ENCODE results near the gene TEX12. TPM values are rescaled to one million over a fixed set of nuclear protein-coding genes. Genes with fewer than 3 reads are reported as not detected.

Gene TEX12
- total RNA-seq, 4 donors from 2014 or later = 0.33 TPM; not detected in 3

GRCh38 chr11:112150517-112150916 is 16.7 kb upstream of the TEX12 start:
- no peak overlapping the region for H3K27ac ChIP-seq
- no peaks in the 10 kb centered on the region for H3K9me3 ChIP-seq
- H3K4me3 ChIP-seq (replicated peaks in 1 of 3) = no peak overlapping the region
- no peaks in the 10 kb centered on the region for H3K36me3 ChIP-seq
- intact Hi-C loops (cut with DNase I) = no loop called here
- no peak for TF ChIP-seq POLR2A (IDR thresholded peaks at IDR 0.05)
- TF ChIP-seq, protein P1, sequence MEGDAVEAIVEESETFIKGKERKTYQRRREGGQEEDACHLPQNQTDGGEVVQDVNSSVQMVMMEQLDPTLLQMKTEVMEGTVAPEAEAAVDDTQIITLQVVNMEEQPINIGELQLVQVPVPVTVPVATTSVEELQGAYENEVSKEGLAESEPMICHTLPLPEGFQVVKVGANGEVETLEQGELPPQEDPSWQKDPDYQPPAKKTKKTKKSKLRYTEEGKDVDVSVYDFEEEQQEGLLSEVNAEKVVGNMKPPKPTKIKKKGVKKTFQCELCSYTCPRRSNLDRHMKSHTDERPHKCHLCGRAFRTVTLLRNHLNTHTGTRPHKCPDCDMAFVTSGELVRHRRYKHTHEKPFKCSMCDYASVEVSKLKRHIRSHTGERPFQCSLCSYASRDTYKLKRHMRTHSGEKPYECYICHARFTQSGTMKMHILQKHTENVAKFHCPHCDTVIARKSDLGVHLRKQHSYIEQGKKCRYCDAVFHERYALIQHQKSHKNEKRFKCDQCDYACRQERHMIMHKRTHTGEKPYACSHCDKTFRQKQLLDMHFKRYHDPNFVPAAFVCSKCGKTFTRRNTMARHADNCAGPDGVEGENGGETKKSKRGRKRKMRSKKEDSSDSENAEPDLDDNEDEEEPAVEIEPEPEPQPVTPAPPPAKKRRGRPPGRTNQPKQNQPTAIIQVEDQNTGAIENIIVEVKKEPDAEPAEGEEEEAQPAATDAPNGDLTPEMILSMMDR (IDR thresholded peaks at IDR 0.05) = no peak
- WGBS, 2 donors = 79 to 80% methylated on average over 5 of the region's 5 CpGs
- no peaks in the 10 kb centered on the region for H3K4me1 ChIP-seq
- no peak for DNase-seq
- no peaks in the 10 kb centered on the region for H3K27me3 ChIP-seq

- WGBS, 2 donors = 89 to 93% methylated on average over 5 of the region's 5 CpGs
- Histone ChIP-seq H3K27me3 (no peaks in the 10 kb centered on the region), H3K36me3 (no peaks in the 10 kb centered on the region), H3K4me3 (replicated peaks in 1 of 3) (no peak overlapping the region), H3K4me1 (no peaks in the 10 kb centered on the region), H3K9me3 (no peaks in the 10 kb centered on the region), H3K27ac (no peak overlapping the region)
- TF ChIP-seq POLR2A (IDR thresholded peaks at IDR 0.05) = no peak
- TF ChIP-seq, protein P1 (IDR thresholded peaks at IDR 0.05) = no peak
- no peak for DNase-seq
- intact Hi-C loops (cut with DNase I) = no loop called here
These were observed 10.8 kb upstream of the TEX12 start for GRCh38 chr11:112156153-112156955.

GRCh38 chr11:112156956-112157766 is 10.0 kb upstream of the TEX12 start:
- Histone ChIP-seq H3K9me3 (no peaks in the 10 kb centered on the region), H3K36me3 (no peaks in the 10 kb centered on the region), H3K27ac (no peak overlapping the region), H3K4me1 (no peaks in the 10 kb centered on the region), H3K4me3 (replicated peaks in 1 of 3) (no peak overlapping the region), H3K27me3 (no peaks in the 10 kb centered on the region)
- intact Hi-C loops (cut with DNase I) = no loop called here
- 87 to 90% methylated on average over 4 of the region's 4 CpGs for WGBS, 2 donors
- no peak for TF ChIP-seq POLR2A (IDR thresholded peaks at IDR 0.05)
- no peak for DNase-seq

- no peak for DNase-seq
- intact Hi-C loops (cut with DNase I) = no loop called here
- Histone ChIP-seq H3K36me3 (no peaks in the 10 kb centered on the region), H3K4me3 (replicated peaks in 1 of 3) (no peak overlapping the region), H3K27ac (no peak overlapping the region), H3K4me1 (no peaks in the 10 kb centered on the region), H3K27me3 (no peaks in the 10 kb centered on the region), H3K9me3 (no peaks in the 10 kb centered on the region)
- TF ChIP-seq POLR2A (IDR thresholded peaks at IDR 0.05) = no peak
- TF ChIP-seq, protein P1 (IDR thresholded peaks at IDR 0.05) = no peak
- 84 to 85% methylated on average over 7 of the region's 7 CpGs for WGBS, 2 donors
These were observed 7.8 kb upstream of the TEX12 start for GRCh38 chr11:112159098-112160065.
